VCaP (cell line): Measurements from ENCODE around the gene ANKMY1.

Source experiments
- H3K27ac ChIP-seq: fragments of 450-650 bp; 2 replicates; pipeline ENCODE4 v1.5.1; 2017
- TF ChIP-seq, protein P1 (sequence below): fragments of 450-650 bp; conservative IDR thresholded peaks from 2 replicates; pipeline ENCODE4 v1.5.1; 2017; ENCODE audit warnings: mild to moderate bottlenecking, moderate library complexity

ANKMY1 gene

DNA sequence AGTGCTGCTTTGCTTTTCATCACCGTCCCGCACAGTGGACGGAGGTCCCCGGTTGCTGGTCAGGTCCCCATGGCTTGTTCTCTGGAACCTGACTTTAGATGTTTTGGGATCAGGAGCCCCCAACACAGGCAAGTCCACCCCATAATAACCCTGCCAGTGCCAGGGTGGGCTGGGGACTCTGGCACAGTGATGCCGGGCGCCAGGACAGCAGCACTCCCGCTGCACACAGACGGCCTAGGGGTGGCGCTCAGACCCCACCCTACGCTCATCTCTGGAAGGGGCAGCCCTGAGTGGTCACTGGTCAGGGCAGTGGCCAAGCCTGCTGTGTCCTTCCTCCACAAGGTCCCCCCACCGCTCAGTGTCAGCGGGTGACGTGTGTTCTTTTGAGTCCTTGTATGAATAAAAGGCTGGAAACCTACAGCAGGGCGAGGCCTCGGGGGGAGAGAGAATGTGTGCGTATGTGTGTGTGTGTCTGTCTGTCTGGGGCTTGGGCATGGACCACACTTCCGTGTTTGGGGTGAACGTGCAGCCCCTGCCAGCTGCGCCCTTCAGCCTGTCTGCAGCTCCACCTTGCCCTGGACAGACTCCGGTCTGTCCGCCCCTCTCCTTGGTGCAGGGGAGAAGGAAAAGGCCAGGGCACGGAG is 90.0 kb downstream of the ANKMY1 start:
- TF ChIP-seq, protein P1, sequence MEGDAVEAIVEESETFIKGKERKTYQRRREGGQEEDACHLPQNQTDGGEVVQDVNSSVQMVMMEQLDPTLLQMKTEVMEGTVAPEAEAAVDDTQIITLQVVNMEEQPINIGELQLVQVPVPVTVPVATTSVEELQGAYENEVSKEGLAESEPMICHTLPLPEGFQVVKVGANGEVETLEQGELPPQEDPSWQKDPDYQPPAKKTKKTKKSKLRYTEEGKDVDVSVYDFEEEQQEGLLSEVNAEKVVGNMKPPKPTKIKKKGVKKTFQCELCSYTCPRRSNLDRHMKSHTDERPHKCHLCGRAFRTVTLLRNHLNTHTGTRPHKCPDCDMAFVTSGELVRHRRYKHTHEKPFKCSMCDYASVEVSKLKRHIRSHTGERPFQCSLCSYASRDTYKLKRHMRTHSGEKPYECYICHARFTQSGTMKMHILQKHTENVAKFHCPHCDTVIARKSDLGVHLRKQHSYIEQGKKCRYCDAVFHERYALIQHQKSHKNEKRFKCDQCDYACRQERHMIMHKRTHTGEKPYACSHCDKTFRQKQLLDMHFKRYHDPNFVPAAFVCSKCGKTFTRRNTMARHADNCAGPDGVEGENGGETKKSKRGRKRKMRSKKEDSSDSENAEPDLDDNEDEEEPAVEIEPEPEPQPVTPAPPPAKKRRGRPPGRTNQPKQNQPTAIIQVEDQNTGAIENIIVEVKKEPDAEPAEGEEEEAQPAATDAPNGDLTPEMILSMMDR: no peak
- no peak overlapping the region for H3K27ac ChIP-seq

DNA sequence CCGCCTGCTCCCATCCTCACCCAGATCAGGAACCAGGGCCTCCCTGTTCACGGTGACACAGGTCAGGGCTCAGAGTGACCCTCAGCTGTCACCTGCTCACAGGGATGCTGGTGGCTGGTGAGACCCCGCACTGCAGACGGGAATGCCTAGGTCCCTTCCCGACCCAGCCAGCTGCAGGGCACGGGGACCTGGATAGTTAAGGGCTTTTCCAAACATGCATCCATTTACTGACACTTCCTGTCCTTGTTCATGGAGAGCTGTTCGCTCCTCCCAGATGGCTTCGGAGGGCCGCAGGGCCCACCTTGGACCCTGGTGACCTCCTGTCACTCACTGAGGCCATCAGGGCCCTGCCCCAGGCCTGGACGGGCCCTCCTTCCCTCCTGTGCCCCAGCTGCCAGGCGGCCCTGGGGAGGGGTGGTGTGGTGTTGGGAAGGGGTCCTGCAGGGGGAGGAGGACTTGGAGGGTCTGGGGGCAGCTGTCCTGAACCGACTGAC is 90.6 kb downstream of the ANKMY1 start:
- TF ChIP-seq, protein P1: no peak
- H3K27ac ChIP-seq: no peak overlapping the region

DNA sequence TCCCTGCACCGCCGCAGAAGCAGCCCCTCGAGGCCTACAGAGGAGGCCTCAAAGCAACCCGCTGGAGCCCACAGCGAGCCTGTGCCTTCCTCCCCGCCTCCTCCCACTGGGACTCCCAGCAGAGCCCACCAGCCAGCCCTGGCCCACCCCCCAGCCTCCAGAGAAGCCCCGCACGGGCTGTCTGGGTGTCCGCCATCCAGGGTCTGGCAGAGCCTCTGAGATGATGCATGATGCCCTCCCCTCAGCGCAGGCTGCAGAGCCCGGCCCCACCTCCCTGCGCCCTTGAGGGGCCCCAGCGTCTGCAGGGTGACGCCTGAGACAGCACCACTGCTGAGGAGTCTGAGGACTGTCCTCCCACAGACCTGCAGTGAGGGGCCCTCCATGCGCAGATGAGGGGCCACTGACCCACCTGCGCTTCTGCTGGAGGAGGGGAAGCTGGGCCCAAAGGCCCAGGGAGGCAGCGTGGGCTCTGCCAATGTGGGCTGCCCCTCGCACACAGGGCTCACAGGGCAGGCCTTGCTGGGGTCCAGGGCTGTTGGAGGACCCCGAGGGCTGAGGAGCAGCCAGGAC is 91.1 kb downstream of the ANKMY1 start:
- TF ChIP-seq, protein P1: no peak
- no peak overlapping the region for H3K27ac ChIP-seq

DNA sequence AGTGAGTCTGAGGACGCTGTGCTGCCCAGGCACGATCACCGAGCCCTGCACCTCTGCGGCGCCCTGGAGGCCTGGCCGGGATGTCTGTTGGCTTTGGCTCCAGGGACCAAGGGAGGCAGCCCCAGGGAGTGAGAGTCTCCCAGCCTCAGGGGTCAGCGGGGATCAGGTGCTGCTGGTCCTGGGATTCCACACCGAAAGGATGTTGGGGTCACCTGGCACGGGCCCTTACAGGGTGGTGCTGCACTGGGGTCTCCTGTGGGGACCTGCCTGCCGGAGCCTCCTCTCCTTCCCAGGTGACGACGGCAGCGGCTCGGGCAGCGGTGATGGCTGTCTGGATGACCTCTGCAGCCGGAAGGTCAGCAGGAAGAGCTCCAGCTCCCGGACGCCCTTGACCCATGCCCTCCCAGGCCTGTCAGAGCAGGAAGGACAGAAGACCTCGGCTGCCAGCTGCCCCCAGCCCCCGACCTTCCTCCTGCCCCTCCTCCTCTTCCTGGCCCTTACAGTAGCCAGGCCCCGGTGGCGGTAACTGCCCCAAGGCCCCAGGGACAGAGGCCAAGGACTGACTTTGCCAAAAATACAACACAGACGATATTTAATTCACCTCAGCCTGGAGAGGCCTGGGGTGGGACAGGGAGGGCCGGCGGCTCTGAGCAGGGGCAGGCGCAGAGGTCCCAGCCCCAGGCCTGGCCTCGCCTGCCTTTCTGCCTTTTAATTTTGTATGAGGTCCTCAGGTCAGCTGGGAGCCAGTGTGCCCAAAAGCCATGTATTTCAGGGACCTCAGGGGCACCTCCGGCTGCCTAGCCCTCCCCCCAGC is 91.8 kb downstream of the ANKMY1 start:
- H3K27ac ChIP-seq: no peak overlapping the region
- TF ChIP-seq, protein P1: no peak

DNA sequence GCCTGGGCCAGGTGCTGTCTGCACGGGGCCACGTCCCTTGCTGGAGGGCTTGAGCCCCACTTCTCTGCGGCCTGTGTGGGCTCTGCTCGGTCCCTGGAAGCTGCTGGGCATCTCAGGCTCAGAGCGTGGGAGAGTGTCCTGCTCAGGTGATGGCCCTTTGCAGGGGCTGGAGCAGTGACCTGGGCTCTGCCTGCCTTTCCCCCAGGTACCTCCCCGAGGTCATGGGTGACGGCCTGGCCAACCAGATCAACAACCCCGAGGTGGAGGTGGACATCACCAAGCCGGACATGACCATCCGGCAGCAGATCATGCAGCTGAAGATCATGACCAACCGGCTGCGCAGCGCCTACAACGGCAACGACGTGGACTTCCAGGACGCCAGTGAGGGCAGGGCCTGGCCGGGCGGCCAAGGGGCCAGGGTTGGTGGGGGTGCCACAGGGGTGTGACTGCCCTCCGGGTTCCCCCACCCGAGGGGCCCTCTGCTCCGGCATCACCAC is 92.5 kb downstream of the ANKMY1 start:
- TF ChIP-seq, protein P1: no peak
- no peak overlapping the region for H3K27ac ChIP-seq

DNA sequence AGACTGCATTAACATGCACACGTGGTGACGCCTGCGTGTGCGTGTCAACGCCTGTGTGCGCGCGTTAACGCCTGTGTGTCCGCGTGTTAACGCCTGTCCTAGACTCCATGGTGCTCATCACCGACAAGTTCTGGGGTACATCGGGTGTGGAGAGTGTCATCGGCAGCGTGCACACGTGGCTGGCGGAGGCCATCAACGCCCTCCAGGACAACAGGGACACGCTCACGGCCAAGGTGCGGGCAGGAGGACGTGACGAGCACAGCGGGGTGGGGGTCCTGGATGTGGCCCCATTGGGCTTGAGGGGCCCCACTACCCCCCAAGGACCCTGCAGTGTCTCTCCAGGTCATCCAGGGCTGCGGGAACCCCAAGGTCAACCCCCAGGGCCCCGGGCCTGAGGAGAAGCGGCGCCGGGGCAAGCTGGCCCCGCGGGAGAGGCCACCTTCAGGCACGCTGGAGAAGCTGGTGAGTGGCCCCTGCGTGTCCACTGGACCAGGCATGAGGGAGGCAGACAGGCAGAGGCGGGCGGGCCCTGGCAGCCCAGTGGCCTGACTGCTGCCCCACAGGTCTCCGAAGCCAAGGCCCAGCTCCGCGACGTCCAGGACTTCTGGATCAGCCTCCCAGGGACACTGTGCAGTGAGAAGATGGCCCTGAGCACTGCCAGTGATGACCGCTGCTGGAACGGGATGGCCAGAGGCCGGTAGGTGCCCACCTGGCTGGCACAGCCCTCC is 93.1 kb downstream of the ANKMY1 start:
- H3K27ac ChIP-seq: no peak overlapping the region
- TF ChIP-seq, protein P1: no peak
